ENCODE measurements around the gene ATG9B.

ATG9B gene

GRCh38 chr7:151013733-151014497, 10.4 kb downstream of the ATG9B start:
- Histone ChIP-seq H3K27ac (ENCODE audit: extremely low read depth, low read depth, low read length) (no peak overlapping the region), H3K4me1 (ENCODE audit: control insufficient read depth, insufficient read depth, low read length) (no peaks in the 10 kb centered on the region), H3K36me3 (ENCODE audit: control insufficient read depth in 2 of 2, insufficient read depth in 1 of 2, low read length in 2 of 2) (no peaks in the 10 kb centered on the region), H3K9me3 (ENCODE audit: control insufficient read depth, insufficient read depth, low read depth, low read length) (no peaks in the 10 kb centered on the region), H3K4me3 (ENCODE audit: low read depth, low read length) (no peak overlapping the region)
- ChIA-PET POLR2A (interaction anchor here (0.8 kb wide), 1 partner anchor 14 kb away, joined by 3 read pairs; the partner anchor contains the start of gene ABCB8), CTCF (interaction anchor here (0.5 to 1.4 kb wide), 5 partner anchors 22 to 590 kb away, joined by 3 to 4 read pairs (median 3); no protein-coding TSS in a partner anchor)
- TF ChIP-seq ZNF274 (IDR thresholded peaks at IDR 0.05; ENCODE audit: low read length) (no peak), ZNF274 (tag by site-specific recombination; IDR thresholded peaks at IDR 0.05; ENCODE audit: borderline replicate concordance) (no peak), SP2 (tag by site-specific recombination; IDR thresholded peaks at IDR 0.05) (peak; percentile 32)

GRCh38 chr7:151013356-151013732, 10.9 kb downstream of the ATG9B start:
- Histone ChIP-seq H3K9me3 (ENCODE audit: control insufficient read depth, insufficient read depth, low read depth, low read length) (no peaks in the 10 kb centered on the region), H3K4me1 (ENCODE audit: control insufficient read depth, insufficient read depth, low read length) (no peaks in the 10 kb centered on the region), H3K36me3 (ENCODE audit: control insufficient read depth in 2 of 2, insufficient read depth in 1 of 2, low read length in 2 of 2) (no peaks in the 10 kb centered on the region), H3K27ac (ENCODE audit: extremely low read depth, low read depth, low read length) (no peak overlapping the region), H3K4me3 (ENCODE audit: low read depth, low read length) (no peak overlapping the region)
- TF ChIP-seq KLF1 (tag by site-specific recombination; IDR thresholded peaks at IDR 0.05) (0 out of 2 replicates have a peak, but pooled peaks have one; percentile 24), ZNF776 (tag by site-specific recombination; IDR thresholded peaks at IDR 0.05; ENCODE audit: borderline replicate concordance) (no peak), SP3 (tag by site-specific recombination; IDR thresholded peaks at IDR 0.05) (peak; percentile 32; the same call in 1 of the 2 replicates), SP2 (tag by site-specific recombination; IDR thresholded peaks at IDR 0.05) (peak; percentile 39; the same call in 1 of the 2 replicates), KLF10 (tag by site-specific recombination; IDR thresholded peaks at IDR 0.05) (no peak)
- ChIA-PET CTCF (interaction anchor here (0.5 to 2.9 kb wide), 6 partner anchors 23 to 231 kb away, joined by 3 to 27 read pairs (median 4); no protein-coding TSS in a partner anchor), POLR2A (interaction anchor here (1.0 kb wide), 1 partner anchor 44 kb away, joined by 3 read pairs; the partner anchor contains the start of gene CDK5)

DNA sequence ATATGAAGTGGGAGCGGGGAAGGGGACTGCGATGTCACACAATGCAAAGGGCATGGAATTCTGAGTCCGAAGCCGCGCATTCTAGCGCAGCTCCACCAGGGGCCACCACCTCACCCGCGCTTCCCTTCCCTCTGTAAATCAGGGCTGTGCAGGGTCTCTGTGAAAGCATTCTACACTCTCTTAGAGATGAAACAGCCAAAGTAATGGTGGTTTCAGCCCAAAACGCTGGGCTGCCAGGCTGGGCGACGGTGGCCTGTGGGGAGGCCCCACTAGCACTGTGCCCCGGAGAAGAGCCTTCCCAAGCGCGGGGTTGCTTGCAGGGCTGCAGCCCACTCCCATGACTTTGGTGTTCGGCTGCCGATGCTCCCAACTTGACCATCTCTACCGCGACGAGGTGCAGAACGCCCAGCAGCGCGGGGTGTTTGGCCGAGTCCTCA, 11.4 kb downstream of the ATG9B start:
- Histone ChIP-seq H3K9me3 (ENCODE audit: control insufficient read depth, insufficient read depth, low read depth, low read length) (no peaks in the 10 kb centered on the region), H3K27ac (ENCODE audit: extremely low read depth, low read depth, low read length) (no peak overlapping the region), H3K36me3 (ENCODE audit: control insufficient read depth in 2 of 2, insufficient read depth in 1 of 2, low read length in 2 of 2) (no peaks in the 10 kb centered on the region), H3K4me1 (ENCODE audit: control insufficient read depth, insufficient read depth, low read length) (no peaks in the 10 kb centered on the region), H3K4me3 (ENCODE audit: low read depth, low read length) (no peak overlapping the region)
- CTCF ChIA-PET = interaction anchor here (0.5 to 2.9 kb wide), 16 partner anchors 11 to 232 kb away, joined by 3 to 27 read pairs (median 4); partner anchors contain the start of genes ATG9B and CDK5
- POLR2A ChIA-PET = interaction anchor here (0.6 to 1.0 kb wide), 2 partner anchors 45 to 98 kb away, joined by 3 read pairs; partner anchors contain the start of gene CDK5
- TF ChIP-seq, protein P1, sequence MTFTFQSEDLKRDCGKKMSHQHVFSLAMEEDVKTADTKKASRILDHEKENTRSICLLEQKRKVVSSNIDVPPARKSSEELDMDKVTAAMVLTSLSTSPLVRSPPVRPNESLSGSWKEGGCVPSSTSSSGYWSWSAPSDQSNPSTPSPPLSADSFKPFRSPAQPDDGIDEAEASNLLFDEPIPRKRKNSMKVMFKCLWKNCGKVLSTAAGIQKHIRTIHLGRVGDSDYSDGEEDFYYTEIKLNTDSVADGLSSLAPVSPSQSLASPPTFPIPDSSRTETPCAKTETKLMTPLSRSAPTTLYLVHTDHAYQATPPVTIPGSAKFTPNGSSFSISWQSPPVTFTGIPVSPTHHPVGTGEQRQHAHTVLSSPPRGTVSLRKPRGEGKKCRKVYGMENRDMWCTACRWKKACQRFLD (tag by site-specific recombination; IDR thresholded peaks at IDR 0.05) = no peak
- TF ChIP-seq ZFHX2 (tag by site-specific recombination; conservative IDR thresholded peaks at IDR 0.05) (no peak), ZNF654 (tag by site-specific recombination; IDR thresholded peaks at IDR 0.05; ENCODE audit: low read depth) (peak; percentile 35; the same call in 1 of the 2 replicates), ZNF248 (tag by site-specific recombination; IDR thresholded peaks at IDR 0.05) (no peak), ZNF596 (tag by site-specific recombination; IDR thresholded peaks at IDR 0.05) (no peak), CTCF (tag by site-specific recombination; IDR thresholded peaks at IDR 0.05) (no peak; the same call in 1 of the 2 replicates), ZNF350 (tag by site-specific recombination; IDR thresholded peaks at IDR 0.05) (no peak), ZNF16 (tag by site-specific recombination; IDR thresholded peaks at IDR 0.05; ENCODE audit: low read depth) (no peak), PRDM4 (tag by site-specific recombination; IDR thresholded peaks at IDR 0.05) (peak; percentile 35; the same call in 1 of the 2 replicates), ZNF274 (IDR thresholded peaks at IDR 0.05; ENCODE audit: low read length) (no peak), ZNF274 (tag by site-specific recombination; IDR thresholded peaks at IDR 0.05; ENCODE audit: borderline replicate concordance) (no peak), ZNF146 (tag by site-specific recombination; IDR thresholded peaks at IDR 0.05) (no peak), ZNF157 (tag by site-specific recombination; IDR thresholded peaks at IDR 0.05) (no peak), GFI1B (tag by site-specific recombination; IDR thresholded peaks at IDR 0.05) (no peak), TSHZ1 (tag by site-specific recombination; IDR thresholded peaks at IDR 0.05; ENCODE audit: borderline replicate concordance) (no peak)

Data from HEK293 (cell line).